GM19438 (cell line): ENCODE results near the gene WDFY3.
"Not testable (repeated sequence)": the region's sequence is repeated elsewhere in the genome, so short reads cannot be mapped to it uniquely, and the experiment has no call there.

Experiments
- ATAC-seq: cut with Tn5 transposase; IDR thresholded peaks from one replicate; pipeline ENCODE4 v1.9.1; 2021; ENCODE audit warnings: low read depth; ENCODE audit not compliant: unreplicated experiment

WDFY3 gene

GRCh38 chr4:84870398-84871163 lies 95.9 kb downstream of the WDFY3 start:
- no peak for ATAC-seq

DNA sequence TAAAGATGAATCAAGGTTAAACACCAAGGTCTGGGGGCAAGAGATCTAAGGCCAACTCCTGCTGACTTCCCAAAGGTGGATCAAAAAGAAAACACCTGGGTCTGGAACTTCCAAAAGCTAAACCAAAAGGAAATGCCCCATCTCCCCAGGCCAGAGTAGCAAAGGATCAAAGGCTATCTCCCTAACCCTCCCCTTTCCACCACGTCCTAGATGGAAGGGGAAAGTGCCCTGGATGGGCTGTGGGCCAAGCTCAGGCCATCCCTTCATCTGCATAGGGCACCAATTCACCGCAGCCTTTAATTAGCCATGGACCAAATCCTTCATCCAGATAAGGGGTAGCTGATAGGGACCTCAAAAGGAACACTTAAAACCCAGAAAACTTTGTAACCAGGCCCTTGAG lies 100.2 kb downstream of the WDFY3 start:
- no peak for ATAC-seq

DNA sequence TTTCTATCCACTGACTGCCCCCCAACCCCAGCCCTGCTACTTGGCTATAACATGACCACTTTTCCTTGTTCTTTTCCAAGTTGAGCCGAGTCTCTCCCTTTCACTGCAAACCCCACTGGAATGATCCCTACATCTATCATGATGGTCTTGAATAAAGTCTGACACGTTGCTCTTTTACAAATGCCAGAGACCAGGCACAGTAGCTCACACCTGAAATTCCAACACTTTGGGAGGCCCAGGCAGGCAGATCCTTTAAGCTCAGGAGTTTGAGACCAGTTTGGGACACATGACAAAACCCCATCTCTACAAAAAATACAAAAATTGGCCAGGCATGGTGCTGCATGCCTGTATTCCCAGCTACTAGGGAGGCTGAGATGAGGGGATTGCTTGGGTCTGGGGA lies 100.9 kb downstream of the WDFY3 start:
- ATAC-seq = no peak

GRCh38 chr4:84862064-84862463 lies 104.4 kb downstream of the WDFY3 start:
- ATAC-seq = no peak

- no peak for ATAC-seq
Observed at GRCh38 chr4:84857296-84857695, 109.2 kb downstream of the WDFY3 start.

GRCh38 chr4:84856468-84857049 lies 109.9 kb downstream of the WDFY3 start:
- ATAC-seq = no peak

- ATAC-seq = no peak
Observed at GRCh38 chr4:84855774-84856173, 110.7 kb downstream of the WDFY3 start.

DNA sequence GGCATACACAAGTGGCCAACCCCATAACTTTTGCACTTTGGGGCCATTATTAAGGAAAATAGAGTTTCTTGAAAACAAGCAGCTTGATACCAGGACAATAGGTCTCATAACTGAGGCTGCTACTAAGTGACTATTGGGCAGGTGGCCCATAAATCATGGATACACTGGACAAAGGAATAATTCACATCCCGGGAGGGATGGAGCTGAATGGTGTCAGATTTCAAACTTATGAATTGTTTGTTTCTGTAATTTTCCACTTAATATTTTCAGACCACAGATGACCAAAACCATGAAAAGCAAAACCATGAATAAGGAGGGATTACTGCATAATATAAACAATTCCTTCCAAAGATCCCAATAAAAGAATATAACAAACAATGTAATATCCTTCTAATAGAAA lies 114.4 kb downstream of the WDFY3 start:
- no peak for ATAC-seq

DNA sequence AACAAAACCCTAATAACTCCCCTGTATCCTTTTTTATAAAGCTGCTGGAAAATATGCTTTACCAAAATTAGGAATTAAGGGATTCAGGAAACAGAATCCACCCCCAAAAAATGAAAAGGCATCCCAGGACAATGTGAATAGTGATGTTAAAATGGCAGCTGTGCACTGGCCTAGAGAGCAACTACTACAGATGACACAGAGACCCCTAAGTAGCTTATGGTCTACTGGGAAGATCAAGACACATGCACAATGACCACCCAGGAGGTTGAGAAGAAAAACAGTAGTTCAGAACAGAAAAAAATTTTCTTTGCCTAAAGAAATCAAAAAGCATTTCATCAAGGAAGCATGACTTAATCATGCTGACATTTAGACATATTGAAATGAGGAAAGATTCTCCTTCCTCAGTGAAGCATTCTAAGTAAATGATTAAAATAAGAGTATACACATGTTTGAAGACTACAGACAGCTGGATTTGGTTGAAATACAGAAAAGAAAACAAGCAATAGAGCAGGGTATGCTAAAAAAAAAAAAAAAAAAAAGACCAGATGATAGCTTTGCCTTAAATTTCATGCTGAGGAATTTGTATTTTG lies 117.3 kb downstream of the WDFY3 start:
- no peak for ATAC-seq

GRCh38 chr4:84848432-84848831 lies 118.1 kb downstream of the WDFY3 start:
- no peak for ATAC-seq

DNA sequence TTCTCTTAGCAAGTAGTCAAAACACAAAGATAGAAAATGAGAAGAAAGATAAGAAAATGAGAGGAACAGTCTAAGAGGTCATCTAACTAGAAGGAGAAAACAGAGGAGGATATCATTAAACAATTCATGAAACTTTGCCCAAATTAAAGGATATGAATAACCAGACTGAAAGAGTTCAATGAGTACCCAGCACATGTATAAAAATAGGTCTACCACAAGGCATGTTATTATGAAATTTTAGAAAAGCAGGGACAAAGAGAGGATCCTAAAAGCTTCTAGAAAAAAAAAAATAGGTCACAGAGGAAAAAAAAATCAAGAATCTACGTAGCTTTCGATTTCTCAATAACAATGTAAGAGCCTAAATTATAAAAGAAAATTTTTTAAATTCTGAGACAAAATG lies 118.5 kb downstream of the WDFY3 start:
- ATAC-seq = no peak

- ATAC-seq = no peak
Observed at GRCh38 chr4:84846985-84847384, 119.5 kb downstream of the WDFY3 start.

DNA sequence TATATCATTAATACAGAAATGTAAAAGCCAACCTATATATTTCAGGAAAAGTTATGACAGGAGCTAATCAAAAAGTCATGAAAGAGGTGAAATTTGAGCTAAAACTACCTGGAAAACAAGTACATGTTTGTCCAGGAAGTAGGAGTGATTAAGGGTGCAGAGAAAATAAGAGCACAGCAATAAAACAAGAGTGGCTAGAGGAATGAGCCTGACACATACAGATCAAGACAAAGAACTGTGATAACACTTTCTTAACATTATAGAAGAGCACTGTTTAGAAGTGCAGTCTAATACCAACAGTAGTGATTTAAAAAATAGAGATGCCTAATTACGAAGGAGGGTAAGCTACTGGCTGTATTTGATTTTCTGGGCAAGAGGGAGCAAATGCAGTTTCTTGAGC lies 125.1 kb downstream of the WDFY3 start:
- ATAC-seq = no peak

- no peak for ATAC-seq
Observed at GRCh38 chr4:84837751-84838150, 128.7 kb downstream of the WDFY3 start.

- not testable (repeated sequence) for ATAC-seq
Observed at GRCh38 chr4:84829633-84830032, 136.9 kb downstream of the WDFY3 start.

DNA sequence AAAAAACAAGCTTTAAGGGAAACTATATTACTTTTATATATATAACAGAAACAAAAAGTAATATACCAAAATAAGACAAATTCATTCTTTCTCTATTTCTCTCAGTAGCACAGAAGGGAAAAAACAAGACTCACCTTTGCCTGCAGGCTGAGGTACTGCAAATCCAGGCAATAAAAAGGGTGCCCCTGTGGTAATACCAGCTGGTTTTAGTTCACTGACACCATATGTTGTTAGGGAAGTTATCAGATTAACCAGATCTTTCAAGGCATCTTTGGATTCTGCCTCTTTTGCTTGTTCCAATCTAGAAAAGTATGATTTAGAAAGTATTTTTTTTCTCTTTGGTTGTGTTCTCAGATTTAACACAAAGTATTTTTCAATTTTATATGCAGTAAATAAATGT lies 139.8 kb downstream of the WDFY3 start:
- ATAC-seq = no peak

DNA sequence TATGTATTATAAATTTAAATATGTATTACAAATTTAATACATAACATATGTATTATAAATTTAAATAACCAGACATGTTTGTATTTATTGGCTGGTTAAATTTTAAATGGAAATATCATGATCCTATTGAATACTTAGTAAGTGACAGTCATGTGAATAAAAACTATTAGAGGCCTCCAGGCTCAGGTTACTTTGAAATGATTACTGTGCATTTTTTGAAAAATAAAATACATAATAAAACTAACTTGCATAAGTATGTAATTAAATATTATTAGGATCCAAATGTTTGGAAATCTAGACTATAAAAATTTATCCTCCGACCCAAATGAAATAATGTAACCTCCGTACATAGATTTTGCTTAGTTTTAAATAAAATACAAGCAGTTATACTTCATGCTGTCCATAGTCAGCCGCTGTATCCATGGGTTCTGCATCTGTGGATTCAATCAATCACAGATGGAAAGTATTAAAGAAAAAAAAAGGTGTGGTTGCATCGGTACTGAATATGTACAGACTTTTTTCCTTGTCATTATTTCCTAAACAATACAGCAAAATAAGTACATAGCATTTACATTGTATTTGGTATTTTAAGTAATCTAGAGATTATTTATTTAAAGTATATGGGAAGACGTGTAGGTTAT lies 140.7 kb downstream of the WDFY3 start:
- no peak for ATAC-seq

DNA sequence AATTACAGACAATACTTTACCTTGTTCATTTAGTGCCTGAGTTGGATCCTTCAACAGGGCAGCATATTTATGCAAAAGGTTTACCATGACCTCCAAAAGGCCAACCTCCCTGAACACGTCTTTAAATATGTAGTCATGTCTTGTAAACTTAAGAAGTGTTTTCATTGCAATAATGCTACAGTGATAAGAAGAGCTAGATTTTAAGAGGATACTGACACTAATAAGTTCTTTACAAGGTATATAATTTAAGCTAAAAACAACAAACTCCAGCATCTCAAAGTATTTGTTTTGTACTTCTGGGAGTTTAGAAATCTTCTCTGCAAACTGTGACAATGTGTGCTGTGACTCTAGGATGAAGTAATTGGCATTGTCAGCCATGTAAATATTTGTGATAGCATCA lies 145.4 kb downstream of the WDFY3 start:
- no peak for ATAC-seq

- no peak for ATAC-seq
Observed at GRCh38 chr4:84814094-84814750, 152.3 kb downstream of the WDFY3 start.

DNA sequence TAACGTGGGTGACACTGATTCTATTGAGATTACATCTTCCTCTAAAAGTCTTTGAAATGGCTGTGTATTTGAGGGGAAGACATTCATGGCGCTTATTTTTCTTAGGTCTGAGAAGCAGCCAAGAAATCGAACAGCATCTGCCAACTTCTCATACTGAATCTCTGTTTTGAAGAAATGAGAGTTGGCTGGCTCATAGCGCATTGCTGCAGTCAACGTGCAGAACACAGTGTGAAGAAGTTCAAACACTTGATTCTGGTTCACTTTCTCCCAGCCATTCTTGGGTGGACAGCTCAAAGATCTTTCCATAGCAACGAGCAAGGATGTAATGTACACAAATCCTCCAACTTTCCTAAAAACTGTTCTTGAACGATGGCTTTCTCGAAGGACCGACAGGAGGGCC lies 156.5 kb downstream of the WDFY3 start:
- ATAC-seq = no peak

- ATAC-seq = no peak
Observed at GRCh38 chr4:84808332-84808731, 158.2 kb downstream of the WDFY3 start.
